Body of pancreas (tissue), 4 donors: ENCODE measurements around the gene DNAJC17. TPM values are rescaled to one million over a fixed set of nuclear protein-coding genes. Genes with fewer than 3 reads are reported as not detected.

Source experiments
- ATAC-seq: fragments of 150-250 bp; one replicate; pipeline ENCODE4 v1.9.1; 2016
- DNase-seq, 4 donors: peaks; one replicate each; pipeline ENCODE4 v3.0.0-alpha.2; 2019
- H3K27ac ChIP-seq, 4 donors: fragments of 200-600 bp; sonication (generic); 1 replicate in 3 of 4; 2 replicates in 1 of 4; pipeline versions ENCODE4 v1.5.1 to v1.6.1; 2016 to 2019; ENCODE audit warnings: mild to moderate bottlenecking in 1 of 4, mixed read lengths in 1 of 4, moderate library complexity in 1 of 4
- H3K27me3 ChIP-seq, 2 donors: fragments of 200-600 bp; sonication (generic); one replicate each; pipeline ENCODE4 v1.6.0; 2016; ENCODE audit warnings: mild to moderate bottlenecking in 1 of 2
- H3K36me3 ChIP-seq, 2 donors: fragments of 200-600 bp; sonication (generic); replicated peaks in 1 of 2; 2 replicates each; pipeline ENCODE4 v1.5.1; 2016; ENCODE audit warnings: low read depth in 2 of 2; ENCODE audit not compliant: insufficient read depth in 1 of 2
- H3K4me1 ChIP-seq: fragments of 200-600 bp; sonication (generic); one replicate; pipeline ENCODE4 v1.6.0; 2016
- H3K4me3 ChIP-seq, 2 donors: fragments of 200-600 bp; sonication (generic); 1 replicate in 1 of 2; 2 replicates in 1 of 2; pipeline ENCODE4 v1.5.1; 2016 to 2019
- H3K9me3 ChIP-seq, 3 donors: fragments of 200-600 bp; sonication (generic); 1 replicate in 2 of 3; 2 replicates in 1 of 3; pipeline ENCODE4 v1.5.1; 2016
- CTCF ChIP-seq, 7 experiments: fragments of 450-650 bp in 4 of 7; fragments of 200-600 bp in 3 of 7; sonication (generic) in 3 of 7; IDR thresholded peaks; one replicate each; pipeline ENCODE4 v1.5.1; 2016 to 2019; ENCODE audit warnings: antibody characterized with exemption in 7 of 7
- POLR2A ChIP-seq, 3 donors: fragments of 450-650 bp; IDR thresholded peaks; one replicate each; pipeline ENCODE4 v1.6.1; 2016; ENCODE audit warnings: antibody characterized with exemption in 3 of 3, mild to moderate bottlenecking in 2 of 3
- WGBS, 2 donors: methylation state at CpG; one replicate each; pipeline ENCODE4 v1.1.5; 2017; 5-methylcytosine and 5-hydroxymethylcytosine counted together
- intact Hi-C: fragments of 100-400 bp; cut with DNase I; formaldehyde crosslinking; loops from one replicate; pipeline ENCODE4 v1.15.1; 2023
- total RNA-seq, 2 donors: library from RNA; depleted of rRNA; stranded (reverse); fragments of >200 nt; gene quantifications; one replicate each; pipeline ENCODE4 v1.1.0, GENCODE V29; 2016

DNAJC17 gene
- total RNA-seq, 2 donors from 2014 or later, result 18.7 to 36.6 TPM

DNA sequence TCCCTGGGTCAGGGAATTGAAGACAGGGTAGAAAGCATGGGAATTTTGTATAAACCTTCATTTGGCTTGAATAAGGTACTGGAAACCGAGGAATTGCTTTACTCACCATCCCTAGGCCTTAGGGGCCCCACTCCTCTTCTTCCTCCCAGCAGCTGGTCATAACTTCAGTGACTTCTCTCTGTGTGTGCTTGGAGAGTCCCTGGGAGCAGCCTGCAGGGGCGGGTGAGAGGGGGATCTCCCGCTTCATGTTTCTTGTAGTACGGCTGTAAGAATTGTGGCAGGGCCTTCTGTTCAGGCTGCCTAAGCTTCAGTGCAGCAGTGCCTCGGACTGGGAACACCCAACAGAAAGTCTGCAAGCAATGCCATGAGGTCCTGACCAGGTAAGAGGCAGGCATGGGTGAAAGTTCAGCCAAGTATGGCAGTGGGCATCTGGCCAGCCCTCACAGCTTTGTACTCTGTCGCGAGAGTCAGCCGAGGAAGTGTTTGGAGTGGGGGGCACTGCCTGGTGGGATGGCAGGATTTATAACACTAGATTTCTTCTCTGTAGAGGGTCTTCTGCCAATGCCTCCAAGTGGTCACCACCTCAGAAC is 1.7 kb upstream of the DNAJC17 start:
- no peak overlapping the region for H3K4me3 ChIP-seq
- DNase-seq, result no peak
- intact Hi-C loops, result no loop called here

DNA sequence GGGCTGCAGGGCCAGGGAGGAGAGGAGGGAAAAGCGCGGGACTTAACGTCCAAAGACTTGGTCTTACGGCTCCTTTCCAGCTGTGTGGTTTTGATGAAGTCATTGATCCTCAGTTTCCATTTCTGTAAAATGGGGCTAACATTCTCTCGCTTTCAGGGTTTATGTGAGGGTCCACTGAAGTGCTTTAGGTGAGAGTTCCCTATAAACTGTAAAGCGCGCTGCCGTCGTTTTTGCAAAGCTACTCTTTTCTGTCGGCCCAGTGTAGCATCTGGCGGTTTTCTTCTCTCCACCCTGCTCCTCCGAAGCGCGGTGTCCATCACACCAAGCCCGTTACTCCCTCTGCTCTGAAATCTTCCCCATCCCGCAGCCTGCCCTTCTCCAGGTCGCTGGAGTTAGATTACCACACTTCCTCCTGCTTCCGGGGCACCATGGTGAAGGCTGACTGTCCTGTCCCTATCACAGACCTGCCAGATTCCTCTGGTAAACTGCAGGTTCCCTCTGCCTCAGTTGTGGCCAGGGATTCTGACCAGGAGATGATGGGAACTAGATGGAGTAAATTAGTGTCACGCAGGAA is 702 bp upstream of the DNAJC17 start:
- peaks cover 0 to 5% of the 10 kb centered on the region in 2 donors for H3K36me3 ChIP-seq
- no peak for TF ChIP-seq CTCF (IDR thresholded peaks at IDR 0.05)
- TF ChIP-seq POLR2A (IDR thresholded peaks at IDR 0.05), result no peak
- intact Hi-C loops, result no loop called here
- peak overlapping the region in 3 of 4 donors; percentile 73 to 89 (median 87) for H3K27ac ChIP-seq
- no peaks in the 10 kb centered on the region for H3K9me3 ChIP-seq
- peaks cover 28% of the 10 kb centered on the region for H3K4me1 ChIP-seq
- no peak for ATAC-seq
- peak overlapping the region; percentile 70 to 74 for H3K4me3 ChIP-seq
- H3K27me3 ChIP-seq, result no peaks in the 10 kb centered on the region
- 7 to 57% methylated on average over 15 to 19 of the region's 19 CpGs for WGBS, 2 donors
- DNase-seq, result no peak

More for the DNA sequence above, 1.7 kb upstream of the DNAJC17 start:
- Histone ChIP-seq H3K27ac (no peak overlapping the region), H3K9me3 (no peaks in the 10 kb centered on the region), H3K36me3 (peaks cover 0 to 5% of the 10 kb centered on the region in 2 donors), H3K27me3 (no peaks in the 10 kb centered on the region), H3K4me1 (peaks cover 23% of the 10 kb centered on the region)
- no peak for ATAC-seq
- 62 to 83% methylated on average over 8 of the region's 8 CpGs for WGBS, 2 donors
- no peak for TF ChIP-seq POLR2A (IDR thresholded peaks at IDR 0.05)
- TF ChIP-seq CTCF (IDR thresholded peaks at IDR 0.05), result no peak

DNA sequence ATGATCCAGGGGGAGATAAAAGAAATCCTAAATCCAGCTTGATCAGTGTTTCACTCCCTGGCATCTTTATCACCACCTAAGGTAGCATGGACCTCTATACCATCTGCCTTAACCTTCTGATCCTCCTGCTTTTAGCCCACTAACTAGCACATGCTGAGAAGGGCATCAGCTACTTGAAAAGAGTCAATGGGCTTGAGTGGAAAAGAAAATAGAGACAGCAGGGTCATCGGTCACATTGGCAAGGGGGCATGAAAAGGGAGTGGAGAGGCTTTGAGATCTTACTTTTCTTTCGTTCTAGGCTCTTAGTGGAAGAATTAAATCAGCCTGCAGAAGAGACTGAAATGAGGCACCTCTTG is 623 bp downstream of the DNAJC17 start:
- H3K27me3 ChIP-seq, result no peaks in the 10 kb centered on the region
- H3K4me1 ChIP-seq, result peaks cover 28% of the 10 kb centered on the region
- TF ChIP-seq CTCF (IDR thresholded peaks at IDR 0.05), result no peak
- WGBS, 2 donors, result 0% methylated on average over 2 of the region's 2 CpGs
- peaks cover 0 to 3% of the 10 kb centered on the region in 2 donors for H3K36me3 ChIP-seq
- H3K27ac ChIP-seq, result peak overlapping the region; percentile 73 to 89 (median 88)
- ATAC-seq (no peak), DNase-seq (no peak)
- intact Hi-C loops, result no loop called here
- H3K4me3 ChIP-seq, result peak overlapping the region; percentile 70 to 74
- no peaks in the 10 kb centered on the region for H3K9me3 ChIP-seq

DNA sequence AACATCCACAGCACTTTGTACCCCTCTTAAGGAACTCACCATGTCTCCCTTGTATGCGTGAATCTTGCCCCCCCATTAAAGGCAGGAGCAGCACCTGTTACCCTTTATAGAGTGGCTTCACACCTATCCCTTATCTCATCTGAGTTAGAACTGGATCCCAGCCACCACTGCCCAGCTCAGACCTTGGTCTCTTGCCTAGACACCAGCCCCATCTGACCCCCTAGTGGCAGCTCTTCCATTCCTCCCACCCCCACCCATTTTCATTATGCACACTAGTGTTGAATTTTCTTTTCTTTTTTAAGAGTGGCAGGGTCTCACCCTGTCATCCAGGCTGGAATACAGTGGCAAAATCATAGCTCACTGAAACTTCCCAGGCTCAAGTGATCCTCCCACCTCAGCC is 3.6 kb downstream of the DNAJC17 start:
- 53 to 64% methylated on average over 1 of the region's 1 CpG for WGBS, 2 donors
- no peak overlapping the region for H3K27ac ChIP-seq
- no peaks in the 10 kb centered on the region for H3K27me3 ChIP-seq
- H3K4me1 ChIP-seq, result peaks cover 27% of the 10 kb centered on the region
- H3K36me3 ChIP-seq, result no peaks in the 10 kb centered on the region
- intact Hi-C loops, result no loop called here
- ATAC-seq (no peak), DNase-seq (peak in 1 of 4 donors; percentile 45)
- TF ChIP-seq CTCF (IDR thresholded peaks at IDR 0.05) (peak in 1 of 7 experiments; percentile 14), POLR2A (IDR thresholded peaks at IDR 0.05) (no peak)
- no peaks in the 10 kb centered on the region for H3K9me3 ChIP-seq
- H3K4me3 ChIP-seq, result no peak overlapping the region

GRCh38 chr15:40803076-40803475 is 4.2 kb downstream of the DNAJC17 start:
- intact Hi-C loops, result no loop called here
- no peak for TF ChIP-seq CTCF (IDR thresholded peaks at IDR 0.05)
- TF ChIP-seq POLR2A (IDR thresholded peaks at IDR 0.05), result no peak
- no peak overlapping the region for H3K27ac ChIP-seq
- no peaks in the 10 kb centered on the region for H3K9me3 ChIP-seq
- no peaks in the 10 kb centered on the region for H3K27me3 ChIP-seq
- H3K36me3 ChIP-seq, result no peaks in the 10 kb centered on the region
- ATAC-seq (no peak), DNase-seq (no peak)
- WGBS, 2 donors, result 80 to 85% methylated on average over 2 of the region's 2 CpGs
- peaks cover 20% of the 10 kb centered on the region for H3K4me1 ChIP-seq
- H3K4me3 ChIP-seq, result no peak overlapping the region
